IMR-90 (cell line): ENCODE data around the gene LRRC42. TPM values are rescaled to one million over a fixed set of nuclear protein-coding genes. Genes with fewer than 3 reads are reported as not detected.

ENCODE experiments used
- ATAC-seq: fragments of 200-7000 bp; cut with Tn5 transposase; 2 replicates; pipeline ENCODE4 v1.9.1; 2020; ENCODE audit warnings: low read depth, mild to moderate bottlenecking, moderate library complexity
- BruUV-seq: library from RNA; stranded (reverse); fragments of 400-500 nt; replicated peaks from 2 replicates; lab custom pipeline; 2021; lab: Mats Ljungman, UMichigan
- CTCF ChIA-PET: fragments of 300-600 bp; formaldehyde crosslinking; extraction: SDS; loops from one replicate; lab custom pipeline; 2021; ENCODE audit warnings: antibody characterized with exemption; lab: Yijun Ruan, JAX
- POLR2A ChIA-PET: fragments of 300-600 bp; sonication (Branson Sonifier 250); formaldehyde crosslinking; loops from one replicate; lab custom pipeline; 2022; ENCODE audit warnings: antibody characterized with exemption; ENCODE audit not compliant: unreplicated experiment; lab: Charles Lee
- DNase-seq: peaks from one replicate; pipeline ENCODE4 v3.0.0; 2013
- H2AFZ ChIP-seq: replicated peaks from 2 replicates; pipeline ENCODE3; 2013; ENCODE audit warnings: low read length, mild to moderate bottlenecking; ENCODE audit not compliant: poor library complexity
- H2AK5ac ChIP-seq: 2 replicates; pipeline ENCODE4 v1.6.1; 2013; ENCODE audit warnings: low read depth, low read length, inconsistent platforms
- H2AK9ac ChIP-seq: replicated peaks from 2 replicates; pipeline ENCODE3; 2013; ENCODE audit warnings: mild to moderate bottlenecking, low read depth, low read length, moderate library complexity; ENCODE audit not compliant: poor library complexity
- H2BK120ac ChIP-seq: 2 replicates; pipeline ENCODE4 v1.6.1; 2013; ENCODE audit warnings: low read depth, low read length, inconsistent platforms
- H2BK15ac ChIP-seq: 3 replicates; pipeline ENCODE4 v1.6.1; 2013; ENCODE audit warnings: low read depth, low read length, inconsistent platforms
- H2BK20ac ChIP-seq: 2 replicates; pipeline ENCODE4 v1.6.1; 2013; ENCODE audit warnings: low read depth, mild to moderate bottlenecking, inconsistent platforms, low read length, moderate library complexity
- H2BK5ac ChIP-seq: 2 replicates; pipeline ENCODE4 v1.6.1; 2013; ENCODE audit warnings: mild to moderate bottlenecking, low read depth, low read length, inconsistent platforms; ENCODE audit not compliant: poor library complexity, severe bottlenecking
- H3K14ac ChIP-seq: replicated peaks from 2 replicates; pipeline ENCODE4 v1.6.1; 2013; ENCODE audit warnings: low read depth, low read length, inconsistent platforms
- H3K18ac ChIP-seq: 2 replicates; pipeline ENCODE4 v1.6.1; 2013; ENCODE audit warnings: low read depth, low read length, control low read depth
- H3K23ac ChIP-seq: 2 replicates; pipeline ENCODE4 v1.6.1; 2013; ENCODE audit warnings: low read depth, low read length, inconsistent platforms
- H3K27ac ChIP-seq: 2 replicates; pipeline ENCODE4 v1.5.1; 2013; ENCODE audit warnings: mild to moderate bottlenecking, control low read depth, low read length; ENCODE audit not compliant: insufficient read depth
- H3K27me3 ChIP-seq: 2 replicates; pipeline ENCODE4 v1.6.1; 2013; ENCODE audit warnings: low read length; ENCODE audit not compliant: control insufficient read depth, insufficient read depth
- H3K36me3 ChIP-seq: 2 replicates; pipeline ENCODE4 v1.6.1; 2013; ENCODE audit warnings: low read length, mixed read lengths; ENCODE audit not compliant: control insufficient read depth, insufficient read depth
- H3K4ac ChIP-seq: 2 replicates; pipeline ENCODE4 v1.6.1; 2013; ENCODE audit warnings: low read depth, low read length, inconsistent platforms
- H3K4me1 ChIP-seq: 2 replicates; pipeline ENCODE4 v1.6.1; 2013; ENCODE audit warnings: low read length, mixed read lengths; ENCODE audit not compliant: control insufficient read depth, insufficient read depth
- H3K4me2 ChIP-seq: 2 replicates; pipeline ENCODE4 v1.6.1; 2013; ENCODE audit warnings: low read depth, mild to moderate bottlenecking, control low read depth, low read length, moderate library complexity
- H3K4me3 ChIP-seq: 2 replicates; pipeline ENCODE4 v1.5.1; 2013; ENCODE audit warnings: low read depth, mild to moderate bottlenecking, control low read depth, low read length, moderate library complexity; ENCODE audit not compliant: insufficient read depth
- H3K56ac ChIP-seq: 2 replicates; pipeline ENCODE4 v1.6.1; 2013; ENCODE audit warnings: low read length, inconsistent platforms; ENCODE audit not compliant: insufficient read depth; ENCODE audit errors: extremely low read depth
- H3K79me1 ChIP-seq, 2 experiments: 2 replicates each; pipeline ENCODE4 v1.6.1; 2013; ENCODE audit warnings: low read length in 2 of 2, inconsistent platforms in 1 of 2, low read depth in 1 of 2
- H3K9ac ChIP-seq: 2 replicates; pipeline ENCODE4 v1.6.1; 2013; ENCODE audit warnings: low read depth, low read length, control low read depth
- H3K9me1 ChIP-seq: 2 replicates; pipeline ENCODE4 v1.6.1; 2013; ENCODE audit warnings: low read length, inconsistent platforms; ENCODE audit not compliant: insufficient read depth
- H3K9me3 ChIP-seq: 2 replicates; pipeline ENCODE4 v1.6.1; 2013; ENCODE audit warnings: low read length; ENCODE audit not compliant: control insufficient read depth, insufficient read depth
- H4K20me1 ChIP-seq: 2 replicates; pipeline ENCODE4 v1.6.1; 2013; ENCODE audit warnings: low read length, inconsistent platforms; ENCODE audit not compliant: insufficient read depth
- H4K5ac ChIP-seq: 2 replicates; pipeline ENCODE4 v1.6.1; 2013; ENCODE audit warnings: mild to moderate bottlenecking, low read depth, low read length, control low read depth
- H4K8ac ChIP-seq, 2 experiments: 2 replicates each; pipeline ENCODE4 v1.6.1; 2013; ENCODE audit warnings: low read depth in 2 of 2, low read length in 2 of 2, control low read depth in 1 of 2, inconsistent platforms in 1 of 2
- H4K91ac ChIP-seq: 2 replicates; pipeline ENCODE4 v1.6.1; 2013; ENCODE audit warnings: low read depth, low read length, inconsistent platforms; ENCODE audit not compliant: insufficient read depth
- BHLHE40 ChIP-seq: fragments of 150-350 bp; IDR thresholded peaks from 2 replicates; pipeline ENCODE4 v1.6.1; 2016; ENCODE audit warnings: mild to moderate bottlenecking, low read depth, low read length
- CEBPB ChIP-seq: IDR thresholded peaks from 2 replicates; pipeline ENCODE4 v1.6.1; 2012; ENCODE audit warnings: low read depth, low read length, improper control_type of control experiment
- CHD1 ChIP-seq: IDR thresholded peaks from 2 replicates; pipeline ENCODE4 v1.6.1; 2012; ENCODE audit warnings: low read depth, low read length, improper control_type of control experiment
- CTCF ChIP-seq: conservative IDR thresholded peaks from 2 replicates; pipeline ENCODE4 v1.5.1; 2012; ENCODE audit warnings: mild to moderate bottlenecking, low read depth, low read length, improper control_type of control experiment
- ELK1 ChIP-seq: fragments of 150-350 bp; IDR thresholded peaks from 2 replicates; pipeline ENCODE4 v1.6.1; 2016; ENCODE audit warnings: low read depth, mild to moderate bottlenecking, low read length, moderate library complexity, borderline replicate concordance
- FOS ChIP-seq: fragments of 150-350 bp; IDR thresholded peaks from 2 replicates; pipeline ENCODE4 v1.6.1; 2016; ENCODE audit warnings: low read depth, low read length
- MAFK ChIP-seq: IDR thresholded peaks from 2 replicates; pipeline ENCODE4 v1.6.1; 2012; ENCODE audit warnings: low read depth, low read length, improper control_type of control experiment
- MAZ ChIP-seq: IDR thresholded peaks from 2 replicates; pipeline ENCODE4 v1.6.1; 2012; ENCODE audit warnings: low read depth, mild to moderate bottlenecking, low read length, improper control_type of control experiment, moderate library complexity, borderline replicate concordance
- MXI1 ChIP-seq: IDR thresholded peaks from 2 replicates; pipeline ENCODE4 v1.6.1; 2012; ENCODE audit warnings: low read depth, mild to moderate bottlenecking, low read length, moderate library complexity, borderline replicate concordance
- NFE2L2 ChIP-seq: fragments of 150-350 bp; IDR thresholded peaks from 2 replicates; pipeline ENCODE4 v1.6.1; 2016; ENCODE audit warnings: low read depth, mild to moderate bottlenecking, low read length
- POLR2A ChIP-seq: IDR thresholded peaks from 2 replicates; pipeline ENCODE4 v1.6.1; 2012; ENCODE audit warnings: mild to moderate bottlenecking, low read depth, low read length
- RAD21 ChIP-seq: IDR thresholded peaks from 2 replicates; pipeline ENCODE4 v1.6.1; 2012; ENCODE audit warnings: low read length, improper control_type of control experiment
- RCOR1 ChIP-seq: IDR thresholded peaks from 2 replicates; pipeline ENCODE4 v1.6.1; 2012; ENCODE audit warnings: mild to moderate bottlenecking, low read length, improper control_type of control experiment; ENCODE audit not compliant: insufficient replicate concordance
- RFX5 ChIP-seq: IDR thresholded peaks from 2 replicates; pipeline ENCODE4 v1.8.0; 2012; ENCODE audit warnings: low read depth, mild to moderate bottlenecking, low read length, moderate library complexity
- USF2 ChIP-seq: fragments of 150-350 bp; IDR thresholded peaks from 2 replicates; pipeline ENCODE4 v1.6.1; 2017; ENCODE audit warnings: mild to moderate bottlenecking, antibody characterized with exemption, low read length, low read depth
- WGBS, 2 experiments: methylation state at CpG; one replicate each; pipeline versions ENCODE4 v1.1.5 to v1.1.7; 2013; ENCODE audit warnings: missing lambda C conversion rate in 2 of 2; ENCODE audit not compliant: insufficient read length in 1 of 2; ENCODE audit errors: extremely low coverage in 2 of 2; 5-methylcytosine and 5-hydroxymethylcytosine counted together
- dilution Hi-C: fragments of 300-500 bp; cut with HindIII; formaldehyde crosslinking; loops from one replicate; pipeline ENCODE4 v1.14.3; 2018; ENCODE audit warnings: low sequenced_read_pairs; ENCODE audit not compliant: unreplicated experiment
- in situ Hi-C: fragments of 300-500 bp; cut with MboI; formaldehyde crosslinking; loops from 3 replicates; pipeline ENCODE4 v1.14.3; 2019; ENCODE audit warnings: low sequenced_read_pairs, inconsistent platforms, mixed read lengths
- intact Hi-C: fragments of 100-400 bp; cut with micrococcal nuclease; formaldehyde crosslinking; loops from 2 replicates; pipeline ENCODE4 v1.10.0; 2022
- polyA plus RNA-seq, 3 experiments: library from polyadenylated mRNA; depleted of rRNA; stranded (reverse); fragments of >200 nt; gene quantifications; 2 replicates each; pipeline ENCODE4 v1.2.3, GENCODE V29; 2012; ENCODE audit warnings: low replicate concordance in 1 of 3
- total RNA-seq: library from RNA; depleted of rRNA; stranded (reverse); fragments of >200 nt; gene quantifications from 2 replicates; pipeline ENCODE4 v1.2.3, GENCODE V29; 2012

Gene LRRC42
- total and polyA plus RNA-seq, 2 of the 4 experiments (the other 2 are of a cell fraction) = 39.9 to 47.5 TPM

- H3K9ac ChIP-seq = no peak overlapping the region
- H3K36me3 ChIP-seq = peaks cover 17% of the 10 kb centered on the region
- no peaks in the 10 kb centered on the region for H3K27me3 ChIP-seq
- CTCF ChIA-PET = no interaction called here
- intact Hi-C loops (no loop called here), dilution Hi-C loops (no loop called here), in situ Hi-C loops (no loop called here)
- peaks cover 16% of the 10 kb centered on the region for H3K9me3 ChIP-seq
- no peak overlapping the region for H3K4me3 ChIP-seq
- no peak overlapping the region for H2AK9ac ChIP-seq
- H3K4me2 ChIP-seq = no peak overlapping the region
- peaks cover 4% of the 10 kb centered on the region for H3K4me1 ChIP-seq
- no peak overlapping the region for H2BK5ac ChIP-seq
- no peak overlapping the region for H4K91ac ChIP-seq
- H2AK5ac ChIP-seq = no peak overlapping the region
- no peak overlapping the region for H2BK15ac ChIP-seq
- H4K5ac ChIP-seq = no peak overlapping the region
- DNase-seq (no peak), ATAC-seq (no peak)
- H3K23ac ChIP-seq = no peak overlapping the region
- H2BK120ac ChIP-seq = no peak overlapping the region
- H4K8ac ChIP-seq = no peak overlapping the region
- H3K18ac ChIP-seq = no peak overlapping the region
- no TSS peak for BruUV-seq
- H3K79me1 ChIP-seq = peaks cover 11 to 16% of the 10 kb centered on the region in 2 experiments
- no peak overlapping the region for H3K14ac ChIP-seq
- no peak overlapping the region for H2BK20ac ChIP-seq
- POLR2A ChIA-PET = no interaction called here
- no peaks in the 10 kb centered on the region for H4K20me1 ChIP-seq
- H3K56ac ChIP-seq = no peak overlapping the region
- no peak overlapping the region for H3K4ac ChIP-seq
- WGBS, 2 experiments = no CpG with 5 or more reads among the region's 3 CpGs
- H3K27ac ChIP-seq = no peak overlapping the region
- H3K9me1 ChIP-seq = peaks cover 6% of the 10 kb centered on the region; the same call in 1 of the 2 replicates
- no peak overlapping the region for H2AFZ ChIP-seq
- TF ChIP-seq CEBPB (no peak), MAFK (no peak), RCOR1 (no peak), RAD21 (no peak), MAZ (no peak), NFE2L2 (no peak), USF2 (no peak), BHLHE40 (no peak), RFX5 (no peak), CTCF (no peak), ELK1 (no peak), FOS (no peak), CHD1 (no peak), MXI1 (no peak), POLR2A (no peak)
Observed at GRCh38 chr1:53930932-53931331, 15.2 kb upstream of the LRRC42 start.
